ENCODE data around the gene SPTBN4.
"Not testable (repeated sequence)": the region's sequence is repeated elsewhere in the genome, so short reads cannot be mapped to it uniquely, and the experiment has no call there.

The SPTBN4 gene

GRCh38 chr19:40560092-40560507 lies 93.3 kb downstream of the SPTBN4 start:
- DNase-seq (ENCODE audit: low spot score) = no peak

- DNase-seq (ENCODE audit: low spot score) = no peak
These were observed 95.1 kb downstream of the SPTBN4 start for GRCh38 chr19:40561947-40562346.

- DNase-seq (ENCODE audit: low spot score) = not testable (repeated sequence)
These were observed 97.7 kb downstream of the SPTBN4 start for GRCh38 chr19:40564535-40564934.

- DNase-seq (ENCODE audit: low spot score) = no peak
These were observed 98.6 kb downstream of the SPTBN4 start for GRCh38 chr19:40565355-40565754.

- no peak for DNase-seq (ENCODE audit: low spot score)
These were observed 99.2 kb downstream of the SPTBN4 start for GRCh38 chr19:40565910-40566495.

GRCh38 chr19:40567040-40567749 lies 100.4 kb downstream of the SPTBN4 start:
- DNase-seq (ENCODE audit: low spot score) = no peak

GRCh38 chr19:40567750-40568494 lies 101.1 kb downstream of the SPTBN4 start:
- DNase-seq (ENCODE audit: low spot score) = no peak

- peak; percentile 98 for DNase-seq (ENCODE audit: low spot score)
These were observed 103.7 kb downstream of the SPTBN4 start for GRCh38 chr19:40570313-40571004.

GRCh38 chr19:40571005-40571318 lies 104.2 kb downstream of the SPTBN4 start:
- no peak for DNase-seq (ENCODE audit: low spot score)

- DNase-seq (ENCODE audit: low spot score) = no peak
These were observed 105.2 kb downstream of the SPTBN4 start for GRCh38 chr19:40571831-40572495.

GRCh38 chr19:40575326-40575725 lies 108.5 kb downstream of the SPTBN4 start:
- no peak for DNase-seq (ENCODE audit: low spot score)

GRCh38 chr19:40576151-40576584 lies 109.4 kb downstream of the SPTBN4 start:
- DNase-seq (ENCODE audit: low spot score) = peak; percentile 36

GRCh38 chr19:40576585-40577451 lies 110.0 kb downstream of the SPTBN4 start, which contains the start of gene SHKBP1:
Gene SHKBP1, plus strand, starts transcription at chr19:40576873. Its CDS starts 27 bp downstream, at chr19:40576900.
- DNase-seq (ENCODE audit: low spot score) = peak; percentile 93

- DNase-seq (ENCODE audit: low spot score) = peak; percentile 72
These were observed 111.7 kb downstream of the SPTBN4 start for GRCh38 chr19:40578442-40578908.

GRCh38 chr19:40580619-40581018 lies 113.8 kb downstream of the SPTBN4 start:
- DNase-seq (ENCODE audit: low spot score) = no peak

- DNase-seq (ENCODE audit: low spot score) = no peak
These were observed 114.7 kb downstream of the SPTBN4 start for GRCh38 chr19:40581531-40581930.

- DNase-seq (ENCODE audit: low spot score) = no peak
These were observed 115.7 kb downstream of the SPTBN4 start for GRCh38 chr19:40582467-40582866.

- no peak for DNase-seq (ENCODE audit: low spot score)
These were observed 116.5 kb downstream of the SPTBN4 start for GRCh38 chr19:40583283-40583682.

- no peak for DNase-seq (ENCODE audit: low spot score)
These were observed 117.2 kb downstream of the SPTBN4 start for GRCh38 chr19:40584007-40584406.

GRCh38 chr19:40585241-40585981 lies 118.6 kb downstream of the SPTBN4 start:
- DNase-seq (ENCODE audit: low spot score) = no peak

Data from SK-N-DZ (cell line).